NCI-H446 treated with DMSO at 0.1 percent for 48 hours (cell line): ENCODE measurements around the gene TAS2R14.

Experiments
- DNase-seq: peaks from one replicate; lab custom pipeline; 2025; lab: John Stamatoyannopoulos, UW

Gene TAS2R14, protein sequence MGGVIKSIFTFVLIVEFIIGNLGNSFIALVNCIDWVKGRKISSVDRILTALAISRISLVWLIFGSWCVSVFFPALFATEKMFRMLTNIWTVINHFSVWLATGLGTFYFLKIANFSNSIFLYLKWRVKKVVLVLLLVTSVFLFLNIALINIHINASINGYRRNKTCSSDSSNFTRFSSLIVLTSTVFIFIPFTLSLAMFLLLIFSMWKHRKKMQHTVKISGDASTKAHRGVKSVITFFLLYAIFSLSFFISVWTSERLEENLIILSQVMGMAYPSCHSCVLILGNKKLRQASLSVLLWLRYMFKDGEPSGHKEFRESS

DNA sequence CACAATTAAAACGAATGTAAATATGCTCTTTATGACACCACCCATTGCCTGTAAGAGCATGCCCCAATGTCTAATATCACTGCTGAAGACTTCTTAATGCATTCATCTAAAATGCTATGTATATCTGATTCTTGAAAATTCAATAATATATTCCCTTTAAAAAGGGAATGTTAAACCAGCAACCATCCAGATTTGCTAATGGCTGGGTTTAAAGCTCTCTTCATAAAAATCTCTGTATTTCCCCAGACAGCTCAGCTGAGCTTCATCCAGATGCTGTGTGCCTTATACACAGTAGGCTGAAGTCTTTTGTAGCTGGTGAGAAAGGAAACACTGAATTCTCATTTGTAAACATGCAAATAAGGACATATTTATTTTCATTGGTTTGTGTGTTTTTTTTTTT is at the start of gene TAS2R14:
Gene TAS2R14 (minus strand): TSS at position 101 of the 400 bp plus-strand sequence. CDS start 56 bp downstream, at position 45.
- DNase-seq: no peak

DNA sequence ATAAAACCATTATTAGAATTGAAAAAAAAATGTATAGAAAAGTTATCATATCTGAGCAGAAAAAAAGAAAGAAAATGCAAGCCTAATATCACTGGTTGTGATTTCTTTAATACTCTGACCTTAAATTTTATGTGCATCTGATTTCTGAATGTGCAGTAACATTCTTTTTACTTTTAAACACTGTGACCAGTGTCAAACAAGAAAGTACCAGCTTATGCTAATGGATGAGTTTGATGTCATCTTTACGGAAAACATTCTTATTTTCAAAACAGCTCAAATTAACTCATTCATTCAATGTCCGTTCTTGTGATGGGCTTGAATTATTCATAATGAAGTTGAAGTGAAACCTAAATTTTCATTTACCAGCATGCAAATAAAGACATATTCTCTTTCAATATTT is 47.7 kb upstream of the TAS2R14 start, which contains the start of gene TAS2R50:
Gene TAS2R50 (minus strand): TSS at position 101 of the 400 bp plus-strand sequence. CDS start 52 bp downstream, at position 49.
- DNase-seq: no peak

- no peak for DNase-seq
Measured at GRCh38 chr12:10982244-10982643, 43.2 kb upstream of the TAS2R14 start.

- DNase-seq: no peak
Measured at GRCh38 chr12:10974965-10975364, 35.9 kb upstream of the TAS2R14 start.

- DNase-seq: no peak
Measured at GRCh38 chr12:10968765-10969456, 29.8 kb upstream of the TAS2R14 start.

GRCh38 chr12:10967409-10967808 is 28.3 kb upstream of the TAS2R14 start:
- no peak for DNase-seq

GRCh38 chr12:10966314-10966713 is 27.3 kb upstream of the TAS2R14 start:
- DNase-seq: no peak

GRCh38 chr12:10965476-10965875 is 26.4 kb upstream of the TAS2R14 start:
- DNase-seq: no peak

GRCh38 chr12:10960211-10960610 is 21.1 kb upstream of the TAS2R14 start:
- no peak for DNase-seq

DNA sequence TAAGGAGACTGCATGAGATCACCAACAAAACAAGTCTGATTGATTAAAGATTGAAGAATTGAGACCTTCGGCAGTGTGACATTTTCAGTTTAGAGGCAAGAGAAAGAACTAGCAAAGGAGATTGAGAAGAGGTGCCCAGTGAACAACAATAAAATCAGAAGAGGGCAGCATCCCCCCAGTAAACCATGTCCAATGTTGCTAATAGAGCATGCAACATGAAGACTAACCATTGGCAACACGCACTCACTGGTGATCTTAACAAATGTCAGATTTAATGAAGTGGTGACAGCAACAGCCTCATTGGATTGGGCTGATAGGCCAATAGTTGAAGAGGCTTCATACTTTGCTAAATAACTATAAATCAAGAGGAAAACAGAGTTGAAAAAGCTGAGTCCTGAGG is 20.7 kb upstream of the TAS2R14 start:
- no peak for DNase-seq

GRCh38 chr12:10957741-10958140 is 18.7 kb upstream of the TAS2R14 start:
- no peak for DNase-seq

DNA sequence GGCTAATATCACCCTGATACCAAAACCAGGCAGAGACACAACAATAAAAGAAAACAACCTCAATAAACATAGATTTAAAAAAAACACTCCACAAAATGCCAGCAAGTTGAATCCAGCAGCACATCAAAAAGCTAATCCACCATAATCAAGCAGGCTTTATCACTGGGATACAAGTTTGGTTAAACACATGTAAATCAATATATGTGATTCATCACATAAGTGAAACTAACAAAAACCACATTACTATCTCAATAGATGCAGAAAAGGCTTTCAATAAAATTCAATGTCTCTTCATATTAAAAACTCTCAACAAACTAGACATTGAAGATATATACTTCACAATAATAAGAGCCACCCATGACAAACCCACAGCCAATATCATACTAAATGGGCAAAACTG is 17.0 kb upstream of the TAS2R14 start:
- DNase-seq: no peak

DNA sequence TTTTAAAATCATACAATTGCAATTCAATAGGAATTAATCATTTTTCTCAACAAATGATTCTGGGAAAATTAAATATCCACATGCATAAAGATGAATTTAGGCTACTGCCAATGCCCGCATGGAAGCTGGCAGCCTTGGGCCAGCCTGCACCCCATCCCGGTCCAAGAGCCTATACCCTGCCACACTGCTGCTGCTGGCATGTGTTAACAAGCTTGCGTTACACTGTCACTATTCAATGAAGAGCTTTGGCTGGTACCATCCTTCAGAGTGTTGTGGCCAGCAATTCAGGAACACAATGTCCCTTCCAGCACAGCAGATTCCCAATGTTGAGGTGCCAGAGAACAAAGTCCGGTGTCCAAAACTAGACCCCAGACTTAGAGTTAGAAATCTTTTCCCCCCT is 13.6 kb upstream of the TAS2R14 start:
- no peak for DNase-seq

GRCh38 chr12:10943167-10943566 is 4.1 kb upstream of the TAS2R14 start:
- no peak for DNase-seq

- no peak for DNase-seq
Measured at GRCh38 chr12:10941916-10942607, 3.0 kb upstream of the TAS2R14 start.

DNA sequence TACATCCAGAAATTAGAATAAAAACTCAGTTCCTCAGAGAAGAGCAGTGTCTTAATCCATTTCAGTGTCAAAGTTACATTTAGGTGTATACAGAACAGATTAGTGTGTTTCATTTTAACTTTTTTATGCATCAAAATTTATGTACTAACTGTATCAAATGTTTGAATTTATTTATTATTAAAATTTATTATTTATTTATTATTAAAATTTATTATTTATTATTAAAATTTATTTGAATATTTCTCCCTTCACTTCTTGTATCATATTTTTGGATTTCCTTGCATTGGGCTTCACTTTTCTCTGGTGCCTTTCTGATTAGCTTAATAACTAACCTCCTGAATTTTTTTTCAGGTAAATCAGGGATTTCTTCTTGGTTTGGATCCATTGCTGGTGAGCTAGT is 2.3 kb upstream of the TAS2R14 start:
- no peak for DNase-seq

GRCh38 chr12:10940389-10940788 is 1.3 kb upstream of the TAS2R14 start:
- no peak for DNase-seq

DNA sequence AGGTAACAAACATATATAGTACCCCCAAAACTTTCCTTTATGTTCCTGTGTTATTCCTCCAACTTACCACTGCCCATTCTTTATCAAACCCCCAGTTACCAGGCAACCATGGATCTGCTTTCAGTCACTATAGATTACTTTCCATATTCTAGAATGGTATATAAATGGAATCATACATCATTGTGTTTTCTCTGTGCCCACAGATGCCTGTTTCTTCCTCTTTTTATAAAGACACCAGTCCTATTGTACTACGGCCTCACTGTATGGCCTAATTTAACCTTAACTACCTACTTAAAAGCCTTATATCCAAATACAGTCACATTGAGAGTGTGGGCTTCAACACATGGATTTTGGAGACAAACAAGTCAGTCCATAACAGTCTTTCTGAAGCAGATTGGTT is 2.6 kb downstream of the TAS2R14 start:
- DNase-seq: no peak

DNA sequence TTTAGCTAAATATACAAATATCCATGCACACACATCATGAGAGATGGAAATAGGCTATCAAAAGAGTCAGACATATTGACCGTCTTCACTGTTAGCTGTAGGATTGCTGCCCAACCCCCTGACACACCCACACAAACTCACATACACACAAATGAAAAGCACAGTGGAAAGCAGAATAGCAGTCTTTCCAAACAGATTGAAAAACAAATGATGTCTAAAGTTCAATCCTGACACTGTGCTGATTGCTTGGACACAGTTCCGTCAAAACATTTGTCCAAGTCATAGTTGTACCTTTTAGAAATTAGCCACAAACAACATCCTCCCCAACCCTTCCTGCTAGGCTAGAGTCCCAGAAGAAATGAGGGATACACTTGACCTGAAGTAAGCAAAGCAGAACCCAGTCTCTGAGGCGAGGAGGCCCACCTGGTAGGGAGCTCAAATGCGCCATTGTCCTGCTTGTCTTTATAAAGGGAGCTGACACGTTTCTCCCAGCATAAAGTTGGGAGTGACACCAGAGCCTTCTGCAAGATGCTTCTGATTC is 10.2 kb downstream of the TAS2R14 start, which contains the start of gene PRH2:
Gene PRH2 (plus strand): TSS at position 491 of the 541 bp plus-strand sequence. CDS start 38 bp downstream, at position 529.
- no peak for DNase-seq

- DNase-seq: no peak
Measured at GRCh38 chr12:10926269-10926668, 12.8 kb downstream of the TAS2R14 start.

GRCh38 chr12:10919809-10920208 is 19.3 kb downstream of the TAS2R14 start:
- no peak for DNase-seq

DNA sequence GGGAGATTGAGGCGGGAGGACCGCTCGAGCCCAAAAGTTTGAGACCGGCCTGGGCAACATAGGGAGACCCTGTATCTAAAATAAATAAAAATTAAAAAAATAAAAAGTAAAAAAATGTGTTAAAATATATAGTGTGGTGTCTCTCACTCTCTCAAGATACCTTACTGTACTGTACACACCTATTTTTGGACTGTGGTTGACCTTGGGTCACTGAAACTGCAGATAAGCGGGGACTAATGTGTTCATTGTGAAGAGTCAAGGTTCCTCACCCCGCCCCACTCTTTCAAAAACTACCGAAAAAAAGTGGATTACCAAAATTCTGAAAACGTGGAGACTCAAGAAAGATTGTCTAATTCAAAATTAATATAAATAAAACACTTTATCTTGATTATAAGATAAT is 28.7 kb downstream of the TAS2R14 start:
- DNase-seq: no peak
